AG10803 (cell line): Measurements from ENCODE around the gene KMT2C.
A peak's percentile ranks its signal among the peaks of the same experiment; 100 is the strongest.
"Not testable (repeated sequence)": the region's sequence is repeated elsewhere in the genome, so short reads cannot be mapped to it uniquely, and the experiment has no call there.

Experiments used
- DNase-seq: peaks from one replicate; pipeline ENCODE4 v3.0.0; 2010; ENCODE audit warnings: low read depth
- H3K4me3 ChIP-seq: 2 replicates; pipeline ENCODE4 v1.5.1; 2011; ENCODE audit warnings: mild to moderate bottlenecking, low read length, control low read depth
- CTCF ChIP-seq: conservative IDR thresholded peaks from 2 replicates; pipeline ENCODE4 v1.5.1; 2011; ENCODE audit warnings: mild to moderate bottlenecking, low read length, control low read depth, inconsistent platforms

Gene KMT2C

GRCh38 chr7:152467225-152467624 is 31.4 kb upstream of the KMT2C start:
- TF ChIP-seq CTCF, result no peak
- H3K4me3 ChIP-seq, result no peak overlapping the region
- no peak for DNase-seq

GRCh38 chr7:152465119-152465387 is 29.2 kb upstream of the KMT2C start:
- H3K4me3 ChIP-seq, result peak overlapping the region; percentile 76
- no peak for TF ChIP-seq CTCF
- DNase-seq, result no peak

GRCh38 chr7:152464312-152465118 is 28.7 kb upstream of the KMT2C start:
- DNase-seq, result peak; percentile 79
- TF ChIP-seq CTCF, result no peak
- H3K4me3 ChIP-seq, result peak overlapping the region; percentile 76

- H3K4me3 ChIP-seq, result peak overlapping the region; percentile 76
- no peak for TF ChIP-seq CTCF
- peak; percentile 99 for DNase-seq
Measured at GRCh38 chr7:152463709-152464311, 28.0 kb upstream of the KMT2C start.

GRCh38 chr7:152462995-152463708 is 27.3 kb upstream of the KMT2C start:
- DNase-seq, result peak; percentile 56
- TF ChIP-seq CTCF, result no peak
- H3K4me3 ChIP-seq, result peak overlapping the region; percentile 73

GRCh38 chr7:152459724-152460251 is 24.0 kb upstream of the KMT2C start:
- no peak overlapping the region for H3K4me3 ChIP-seq
- no peak for DNase-seq
- TF ChIP-seq CTCF, result no peak

GRCh38 chr7:152451356-152451755 is 15.6 kb upstream of the KMT2C start:
- no peak for DNase-seq
- no peak overlapping the region for H3K4me3 ChIP-seq
- no peak for TF ChIP-seq CTCF

GRCh38 chr7:152445386-152446008 is 9.7 kb upstream of the KMT2C start:
- not testable (repeated sequence) for DNase-seq, H3K4me3 ChIP-seq
